H9 (cell line): ENCODE measurements around the gene LBH. TPM values are rescaled to one million over a fixed set of nuclear protein-coding genes. Genes with fewer than 3 reads are reported as not detected.

Source experiments
- DNase-seq: peaks from one replicate; pipeline ENCODE4 v3.0.0-alpha.2; 2017
- H2AFZ ChIP-seq: one replicate; pipeline ENCODE4 v1.6.1; 2013; ENCODE audit warnings: mild to moderate bottlenecking, low read length, control low read depth, moderate library complexity
- H2AK5ac ChIP-seq: 2 replicates; pipeline ENCODE4 v1.6.1; 2013; ENCODE audit warnings: low read length, control low read depth, mixed read lengths; ENCODE audit not compliant: insufficient read length
- H2BK120ac ChIP-seq: one replicate; pipeline ENCODE4 v1.6.1; 2013; ENCODE audit warnings: low read depth, mild to moderate bottlenecking, low read length, control low read depth, inconsistent platforms; ENCODE audit not compliant: poor library complexity, severe bottlenecking
- H2BK12ac ChIP-seq: 2 replicates; pipeline ENCODE4 v1.6.1; 2013; ENCODE audit warnings: low read length, control low read depth, mixed read lengths, low read depth; ENCODE audit not compliant: insufficient read length
- H2BK15ac ChIP-seq: 2 replicates; pipeline ENCODE4 v1.6.1; 2013; ENCODE audit warnings: low read depth, low read length, control low read depth
- H2BK20ac ChIP-seq: one replicate; pipeline ENCODE4 v1.6.1; 2013; ENCODE audit warnings: low read depth, mild to moderate bottlenecking, low read length, control low read depth, inconsistent platforms; ENCODE audit not compliant: poor library complexity, severe bottlenecking
- H2BK5ac ChIP-seq: 2 replicates; pipeline ENCODE4 v1.6.1; 2013; ENCODE audit warnings: low read length, control low read depth, mixed read lengths; ENCODE audit not compliant: insufficient read length
- H3K14ac ChIP-seq: 2 replicates; pipeline ENCODE4 v1.6.1; 2013; ENCODE audit warnings: low read length, control low read depth; ENCODE audit not compliant: insufficient read depth
- H3K18ac ChIP-seq: 2 replicates; pipeline ENCODE4 v1.6.1; 2013; ENCODE audit warnings: low read depth, mild to moderate bottlenecking, mixed read lengths, low read length, control low read depth; ENCODE audit not compliant: insufficient read length
- H3K23ac ChIP-seq: 2 replicates; pipeline ENCODE4 v1.6.1; 2013; ENCODE audit warnings: low read length, control low read depth, mixed read lengths, low read depth; ENCODE audit not compliant: insufficient read length
- H3K23me2 ChIP-seq: 2 replicates; pipeline ENCODE4 v1.6.1; 2013; ENCODE audit warnings: low read depth, mild to moderate bottlenecking, mixed read lengths, low read length, control low read depth; ENCODE audit not compliant: insufficient read length, poor library complexity, severe bottlenecking
- H3K27ac ChIP-seq: 2 replicates; pipeline ENCODE4 v1.5.1; 2013; ENCODE audit warnings: low read length, control low read depth, mixed read lengths, low read depth; ENCODE audit not compliant: insufficient read length
- H3K27me3 ChIP-seq: 2 replicates; pipeline ENCODE4 v1.6.1; 2013; ENCODE audit warnings: low read length, control low read depth, inconsistent platforms; ENCODE audit not compliant: insufficient read depth
- H3K4ac ChIP-seq: 2 replicates; pipeline ENCODE4 v1.6.1; 2013; ENCODE audit warnings: low read depth, mild to moderate bottlenecking, control low read depth, inconsistent platforms, low read length, moderate library complexity
- H3K4me1 ChIP-seq: 2 replicates; pipeline ENCODE4 v1.6.1; 2013; ENCODE audit warnings: low read length, control low read depth, inconsistent platforms; ENCODE audit not compliant: insufficient read depth
- H3K4me2 ChIP-seq: 2 replicates; pipeline ENCODE4 v1.6.1; 2013; ENCODE audit warnings: low read length, control low read depth, mixed read lengths; ENCODE audit not compliant: insufficient read length, insufficient read depth
- H3K56ac ChIP-seq: 2 replicates; pipeline ENCODE4 v1.6.1; 2013; ENCODE audit warnings: low read depth, mild to moderate bottlenecking, mixed read lengths, low read length, control low read depth; ENCODE audit not compliant: insufficient read length
- H3K79me1 ChIP-seq: 2 replicates; pipeline ENCODE4 v1.6.1; 2013; ENCODE audit warnings: low read depth, mild to moderate bottlenecking, moderate library complexity, low read length, control low read depth, inconsistent platforms; ENCODE audit not compliant: insufficient read depth, poor library complexity, severe bottlenecking
- H3K79me2 ChIP-seq: 2 replicates; pipeline ENCODE4 v1.6.1; 2013; ENCODE audit warnings: low read length, control low read depth, inconsistent platforms; ENCODE audit not compliant: insufficient read depth
- H3K9ac ChIP-seq: 2 replicates; pipeline ENCODE4 v1.6.1; 2013; ENCODE audit warnings: low read length, control low read depth, mixed read lengths; ENCODE audit not compliant: insufficient read length; ENCODE audit errors: extremely low read depth
- H3K9me3 ChIP-seq: one replicate; pipeline ENCODE4 v1.6.1; 2013; ENCODE audit warnings: low read depth, low read length, inconsistent platforms; ENCODE audit not compliant: control insufficient read depth
- H3T11ph ChIP-seq: one replicate; pipeline ENCODE4 v1.6.1; 2013; ENCODE audit warnings: mild to moderate bottlenecking, low read length, control low read depth, inconsistent platforms
- H4K20me1 ChIP-seq: one replicate; pipeline ENCODE4 v1.6.1; 2013; ENCODE audit not compliant: control insufficient read depth, insufficient read length, insufficient read depth
- H4K5ac ChIP-seq: 2 replicates; pipeline ENCODE4 v1.6.1; 2013; ENCODE audit warnings: low read depth, mild to moderate bottlenecking, mixed read lengths, low read length, control low read depth; ENCODE audit not compliant: insufficient read length
- H4K8ac ChIP-seq: replicated peaks from 2 replicates; pipeline ENCODE4 v1.6.1; 2013; ENCODE audit warnings: low read length, control low read depth, mixed read lengths, low read depth; ENCODE audit not compliant: insufficient read length
- H4K91ac ChIP-seq: 2 replicates; pipeline ENCODE4 v1.6.1; 2013; ENCODE audit warnings: low read depth, mild to moderate bottlenecking, moderate library complexity, mixed read lengths, low read length, control low read depth; ENCODE audit not compliant: insufficient read length
- H3K27ac Mint-ChIP-seq, 3 experiments: 2 replicates in 2 of 3; 3 replicates in 1 of 3; pipeline ENCODE4 v1.8.0; 2020 to 2021; ENCODE audit warnings: mixed read lengths in 3 of 3, mild to moderate bottlenecking in 1 of 3, moderate library complexity in 1 of 3
- H3K27me3 Mint-ChIP-seq: 2 replicates; pipeline ENCODE4 v1.8.0; 2021; ENCODE audit warnings: low read depth, mild to moderate bottlenecking, moderate library complexity, mixed read lengths
- H3K36me3 Mint-ChIP-seq, 3 experiments: 2 replicates in 2 of 3; 3 replicates in 1 of 3; pipeline ENCODE4 v1.8.0; 2020 to 2021; ENCODE audit warnings: low read depth in 3 of 3, mixed read lengths in 3 of 3; ENCODE audit not compliant: insufficient read depth in 1 of 3
- H3K4me1 Mint-ChIP-seq, 2 experiments: 2 replicates each; pipeline ENCODE4 v1.8.0; 2020; ENCODE audit warnings: mixed read lengths in 2 of 2
- H3K4me3 Mint-ChIP-seq, 2 experiments: 2 replicates in 1 of 2; 3 replicates in 1 of 2; pipeline ENCODE4 v1.8.0; 2020 to 2021; ENCODE audit warnings: mild to moderate bottlenecking in 2 of 2, mixed read lengths in 2 of 2, moderate library complexity in 1 of 2
- H3K9me3 Mint-ChIP-seq, 2 experiments: 2 replicates in 1 of 2; 3 replicates in 1 of 2; pipeline ENCODE4 v1.8.0; 2020; ENCODE audit warnings: mild to moderate bottlenecking in 2 of 2, mixed read lengths in 2 of 2, moderate library complexity in 1 of 2
- WGBS: extraction: QIAGEN DNeasy Blood & Tissue Kit; methylation state at CpG from one replicate; pipeline ENCODE4 v1.1.7; 2013; ENCODE audit warnings: missing lambda C conversion rate, low lambda C conversion rate, mixed read lengths; ENCODE audit not compliant: insufficient read length; ENCODE audit errors: extremely low coverage; 5-methylcytosine and 5-hydroxymethylcytosine counted together
- total RNA-seq: library from RNA; stranded (reverse); gene quantifications from 2 replicates; pipeline ENCODE4 v1.2.1, GENCODE V29; 2021
- TF ChIP-seq, protein P1 (sequence below): fragments of 200-600 bp; sonication (generic); conservative IDR thresholded peaks from 3 replicates; pipeline ENCODE4 v1.8.0; 2021; ENCODE audit warnings: antibody characterized with exemption, mild to moderate bottlenecking

The LBH gene
- total RNA-seq, 1 experiment from 2014 or later: 53.0 TPM

DNA sequence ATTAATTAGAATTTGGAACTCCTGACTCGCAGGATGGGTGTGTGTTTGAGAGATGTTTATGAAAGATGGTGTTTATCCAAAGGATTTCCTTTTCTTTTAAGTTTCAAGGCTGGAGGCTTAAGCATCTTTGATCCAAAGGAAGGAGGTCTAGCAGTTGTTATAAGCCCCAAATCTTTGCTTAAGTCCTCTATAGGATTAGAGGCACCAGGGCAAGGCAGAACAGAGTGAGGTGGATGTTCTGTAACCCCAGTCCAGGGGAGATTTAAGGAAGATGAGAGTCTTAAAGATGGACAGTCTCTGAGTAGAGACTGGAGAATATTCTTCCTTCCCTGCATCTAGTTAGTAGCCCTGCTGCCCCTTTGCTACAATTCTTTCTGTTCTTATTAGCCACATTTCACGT, 17.5 kb downstream of the LBH start:
- no peak overlapping the region for H2BK15ac ChIP-seq
- no peaks in the 10 kb centered on the region for H4K20me1 ChIP-seq
- H3K4me3 Mint-ChIP-seq: no peak overlapping the region
- no peak overlapping the region for H2BK5ac ChIP-seq
- no peak overlapping the region for H3K9ac ChIP-seq
- H2AK5ac ChIP-seq: no peak overlapping the region
- no peak overlapping the region for H4K91ac ChIP-seq
- no peaks in the 10 kb centered on the region for H3K79me1 ChIP-seq
- no peak overlapping the region for H2BK120ac ChIP-seq
- H3K4me1 Mint-ChIP-seq: peaks cover 29 to 32% of the 10 kb centered on the region in 2 experiments
- no peak overlapping the region for H3K4me2 ChIP-seq
- H3K4me1 ChIP-seq: no peaks in the 10 kb centered on the region; the same call in 1 of the 2 replicates
- H3K56ac ChIP-seq: no peak overlapping the region
- WGBS: no CpG with 5 or more reads among the region's 2 CpGs
- H3K9me3 ChIP-seq: no peaks in the 10 kb centered on the region
- H3K36me3 Mint-ChIP-seq: peaks cover 6 to 18% (median 17%) of the 10 kb centered on the region in 3 experiments
- H3K27me3 ChIP-seq: no peaks in the 10 kb centered on the region
- no peak overlapping the region for H3K27ac Mint-ChIP-seq
- no peak overlapping the region for H2BK12ac ChIP-seq
- no peak overlapping the region for H3K27ac ChIP-seq
- no peaks in the 10 kb centered on the region for H3K9me3 Mint-ChIP-seq
- no peaks in the 10 kb centered on the region for H3K23me2 ChIP-seq
- no peak overlapping the region for H3K23ac ChIP-seq
- H4K5ac ChIP-seq: no peak overlapping the region
- H3K14ac ChIP-seq: no peak overlapping the region
- H3T11ph ChIP-seq: no peak overlapping the region
- TF ChIP-seq, protein P1, sequence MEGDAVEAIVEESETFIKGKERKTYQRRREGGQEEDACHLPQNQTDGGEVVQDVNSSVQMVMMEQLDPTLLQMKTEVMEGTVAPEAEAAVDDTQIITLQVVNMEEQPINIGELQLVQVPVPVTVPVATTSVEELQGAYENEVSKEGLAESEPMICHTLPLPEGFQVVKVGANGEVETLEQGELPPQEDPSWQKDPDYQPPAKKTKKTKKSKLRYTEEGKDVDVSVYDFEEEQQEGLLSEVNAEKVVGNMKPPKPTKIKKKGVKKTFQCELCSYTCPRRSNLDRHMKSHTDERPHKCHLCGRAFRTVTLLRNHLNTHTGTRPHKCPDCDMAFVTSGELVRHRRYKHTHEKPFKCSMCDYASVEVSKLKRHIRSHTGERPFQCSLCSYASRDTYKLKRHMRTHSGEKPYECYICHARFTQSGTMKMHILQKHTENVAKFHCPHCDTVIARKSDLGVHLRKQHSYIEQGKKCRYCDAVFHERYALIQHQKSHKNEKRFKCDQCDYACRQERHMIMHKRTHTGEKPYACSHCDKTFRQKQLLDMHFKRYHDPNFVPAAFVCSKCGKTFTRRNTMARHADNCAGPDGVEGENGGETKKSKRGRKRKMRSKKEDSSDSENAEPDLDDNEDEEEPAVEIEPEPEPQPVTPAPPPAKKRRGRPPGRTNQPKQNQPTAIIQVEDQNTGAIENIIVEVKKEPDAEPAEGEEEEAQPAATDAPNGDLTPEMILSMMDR: no peak
- H2BK20ac ChIP-seq: no peak overlapping the region
- no peak overlapping the region for H2AFZ ChIP-seq
- H3K4ac ChIP-seq: no peak overlapping the region
- no peak for DNase-seq
- no peaks in the 10 kb centered on the region for H3K79me2 ChIP-seq
- no peak overlapping the region for H4K8ac ChIP-seq
- H3K18ac ChIP-seq: no peak overlapping the region
- no peaks in the 10 kb centered on the region for H3K27me3 Mint-ChIP-seq
